NCI-H82 (cell line): ENCODE measurements around the gene MED13L.
A peak's percentile ranks its signal among the peaks of the same experiment; 100 is the strongest.

Source experiments
- DNase-seq: peaks from one replicate; lab custom pipeline; 2025; lab: John Stamatoyannopoulos, UW

Gene MED13L

DNA sequence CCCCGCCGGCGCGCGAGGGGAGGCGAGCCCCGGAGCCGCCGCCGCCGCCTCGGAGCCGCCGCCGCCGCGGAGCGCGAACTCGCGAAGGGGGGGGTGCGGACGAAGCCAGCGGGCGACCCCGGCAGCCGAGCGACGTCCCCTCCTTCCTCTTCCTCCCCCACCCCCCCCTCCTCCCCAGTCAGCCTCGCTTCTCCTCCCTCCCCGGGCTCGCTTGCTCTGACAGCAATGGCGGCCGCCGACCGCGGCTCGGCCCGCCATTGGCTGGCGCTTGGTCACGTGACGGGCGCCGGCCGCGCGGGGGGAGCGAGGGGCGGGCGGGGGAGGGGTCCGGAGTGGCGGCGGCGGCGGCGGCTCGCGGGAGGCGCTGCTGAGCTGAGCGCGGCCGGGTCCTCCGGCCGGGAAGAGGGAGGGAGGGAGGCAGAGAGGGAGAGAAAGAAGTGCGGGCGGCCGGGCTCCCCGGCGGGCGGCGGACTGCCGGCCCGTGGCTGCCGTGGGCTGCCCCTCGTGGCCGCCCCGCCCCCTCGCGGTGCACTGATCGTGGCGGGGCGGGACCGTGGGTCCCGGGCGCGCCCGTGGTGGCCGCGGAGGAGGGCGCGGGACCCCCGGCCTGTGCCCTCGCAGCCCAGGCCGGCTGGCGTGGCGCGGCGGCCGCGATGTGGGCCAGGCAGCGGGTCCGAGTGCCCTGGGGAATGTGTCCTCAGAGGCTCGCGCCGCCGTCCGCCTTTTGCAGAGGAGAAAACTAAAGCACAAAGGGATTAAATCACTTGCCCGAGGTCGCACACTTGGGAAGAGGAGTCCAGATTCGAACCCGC lies at the start of gene MED13L:
Gene MED13L, minus strand, starts transcription at position 227 of the 812 bp plus-strand sequence. CDS start 562 bp downstream, outside the sequence.
- peak; percentile 94 for DNase-seq

DNA sequence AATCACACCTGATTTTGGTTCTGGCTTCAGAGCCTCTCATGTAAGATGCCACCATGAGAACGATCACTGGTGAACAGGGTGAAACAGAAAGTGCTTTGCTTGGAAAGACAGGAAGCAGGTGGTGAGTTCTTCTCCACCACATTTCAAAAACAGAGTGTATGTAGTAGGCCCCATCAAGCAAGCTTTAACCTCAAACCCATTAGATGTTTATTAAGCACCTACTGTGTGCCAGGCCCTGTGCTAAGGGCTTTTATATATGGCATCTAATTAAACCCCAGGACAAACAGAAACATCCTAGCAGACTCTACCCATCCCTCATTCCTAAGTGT lies 47.8 kb upstream of the MED13L start:
- no peak for DNase-seq

DNA sequence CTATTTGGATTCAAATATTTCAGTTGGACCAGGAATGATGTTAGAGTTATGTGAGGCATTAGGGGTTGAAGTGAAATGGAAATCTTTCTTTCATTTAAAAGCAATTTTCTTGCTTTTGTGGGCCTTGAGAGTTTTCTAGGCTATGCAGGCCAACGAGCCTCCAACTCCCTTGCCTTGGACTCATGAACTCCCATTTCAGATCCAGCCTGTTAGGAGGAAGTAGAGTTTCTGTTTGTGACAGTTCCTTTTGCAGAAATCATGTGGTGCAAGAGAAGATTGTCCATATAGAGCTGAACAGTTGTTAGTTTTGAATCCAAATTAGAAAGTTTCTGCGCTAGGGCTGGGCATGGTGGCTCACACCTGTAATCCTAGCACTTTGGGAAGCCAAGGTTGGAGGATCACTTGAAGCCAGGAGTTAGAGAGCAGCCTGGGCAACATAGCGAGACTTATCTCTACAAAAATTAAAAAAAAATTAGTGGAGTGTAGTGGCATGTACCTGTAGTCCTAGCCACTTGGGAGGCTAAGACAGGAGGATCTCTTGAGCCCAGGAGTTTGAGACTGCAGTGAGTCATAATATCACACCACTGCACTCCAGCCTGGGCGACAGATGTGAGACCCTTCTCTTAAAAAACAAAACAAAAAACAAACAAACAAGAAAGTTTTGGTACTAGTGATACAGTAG lies 47.3 kb upstream of the MED13L start:
- no peak for DNase-seq

DNA sequence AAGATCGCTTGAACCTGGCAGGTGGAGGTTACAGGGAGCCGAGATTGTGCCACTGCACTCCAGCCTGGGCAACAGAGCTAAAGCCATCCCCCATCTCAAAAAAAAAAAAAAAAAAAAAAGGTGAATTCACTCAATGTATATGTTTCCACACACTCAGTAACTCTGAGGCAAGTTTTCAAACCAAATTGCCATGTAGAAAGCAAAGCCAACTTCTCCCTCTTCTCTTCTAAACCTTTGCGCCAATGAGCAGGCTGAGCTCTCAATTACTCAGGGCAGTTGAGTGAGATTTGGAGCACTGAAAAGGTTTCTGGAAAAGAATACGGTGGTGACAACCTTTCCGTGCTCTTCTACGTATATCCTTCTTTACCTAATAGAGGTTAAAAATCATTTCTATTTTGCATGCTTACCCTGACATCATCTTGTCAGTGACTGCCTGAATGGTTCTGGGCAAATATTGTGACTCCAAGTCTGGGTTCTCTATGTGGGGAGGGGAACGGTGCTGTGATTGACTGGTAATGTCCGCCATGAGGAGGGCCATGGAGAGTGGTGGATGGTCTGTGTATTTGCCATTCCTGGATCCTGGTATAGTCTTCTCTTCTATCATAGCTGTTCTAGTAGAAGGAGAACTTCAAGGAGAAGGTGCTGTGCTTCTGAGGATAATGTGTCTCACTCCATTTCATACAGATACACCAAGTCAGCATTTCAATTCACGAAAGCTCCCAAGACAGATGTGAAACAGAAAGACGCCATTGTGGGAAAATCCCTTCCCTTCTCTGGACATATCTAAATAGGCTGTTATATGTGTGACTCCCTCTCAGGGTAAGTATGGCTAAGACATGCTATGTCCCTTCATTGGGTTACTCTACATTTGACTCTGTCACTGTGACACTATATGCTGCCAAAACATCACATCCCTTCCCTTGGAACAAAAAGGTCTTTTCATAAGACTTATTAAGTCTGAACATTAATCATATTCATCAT lies 46.2 kb upstream of the MED13L start:
- no peak for DNase-seq

DNA sequence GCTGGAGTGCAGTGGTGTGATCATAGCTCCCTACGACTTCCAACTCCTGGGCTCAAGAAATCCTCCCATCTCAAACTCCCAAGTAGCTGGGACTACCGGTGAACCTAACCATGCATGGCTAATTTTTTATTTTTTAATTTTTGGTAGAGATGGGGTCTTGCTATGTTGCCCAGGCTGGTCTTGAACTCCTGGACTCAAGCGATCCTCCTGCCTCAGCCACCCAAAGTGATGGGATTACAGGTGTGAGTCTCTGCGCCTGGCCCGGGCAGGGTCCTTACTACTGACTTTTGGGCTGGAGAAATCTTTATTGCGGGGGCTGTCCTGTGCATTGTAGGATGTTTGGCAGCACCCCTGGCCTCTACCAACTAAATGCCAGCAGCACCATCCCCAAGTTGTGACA lies 44.4 kb upstream of the MED13L start:
- DNase-seq: no peak

DNA sequence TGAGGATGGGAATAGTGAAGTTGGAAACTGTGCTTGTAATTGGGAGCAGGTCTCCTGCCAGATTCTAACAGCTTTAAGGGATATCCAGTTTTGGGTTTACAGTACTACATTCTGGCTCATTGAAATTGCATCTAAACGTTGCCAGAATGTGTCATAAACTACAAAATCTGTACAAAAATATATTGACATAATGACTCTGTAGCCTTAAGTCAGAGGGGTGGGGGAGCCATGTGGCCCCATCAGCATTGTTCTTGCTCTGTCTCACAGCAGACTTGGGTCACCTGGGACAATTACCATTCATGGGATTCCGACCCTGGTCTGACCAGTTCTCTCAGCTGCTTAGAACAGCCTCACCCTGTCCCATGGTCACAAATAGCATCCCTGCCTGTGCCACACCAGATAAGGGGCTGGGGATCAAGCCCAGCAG lies 43.3 kb upstream of the MED13L start:
- no peak for DNase-seq

DNA sequence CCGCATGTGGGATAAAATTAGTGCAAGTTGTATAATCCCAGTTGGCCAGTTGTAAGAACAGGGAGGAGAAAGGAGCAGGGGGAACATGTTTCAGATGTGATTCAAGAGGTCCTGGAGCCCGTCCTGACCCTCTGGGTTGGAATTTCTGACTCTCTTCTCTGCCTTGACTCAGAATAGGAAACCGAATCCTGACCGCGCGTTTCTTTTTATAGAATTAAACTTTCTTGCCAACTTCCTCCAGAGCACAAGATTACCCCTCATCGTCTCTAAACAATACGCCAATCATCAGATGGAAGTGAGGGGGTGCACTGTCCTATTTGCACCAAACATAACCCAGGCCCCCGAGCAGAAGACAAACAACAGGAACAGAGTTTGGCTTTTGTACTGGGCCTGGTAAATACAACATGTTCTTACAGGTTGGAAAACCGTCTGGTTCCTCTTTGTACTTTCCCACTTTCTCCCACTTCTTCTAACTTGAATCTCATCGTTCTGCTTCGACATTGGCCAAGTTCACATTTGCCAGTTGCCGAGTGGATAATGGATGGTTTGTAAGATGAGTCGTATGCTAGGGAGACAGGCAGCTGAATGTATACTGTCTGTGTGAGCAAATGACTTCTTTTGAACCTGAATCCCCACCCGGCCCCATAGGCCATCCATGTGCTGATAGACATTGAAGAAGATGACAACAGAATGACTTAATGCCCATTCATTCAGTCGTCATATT lies 42.6 kb upstream of the MED13L start:
- no peak for DNase-seq

DNA sequence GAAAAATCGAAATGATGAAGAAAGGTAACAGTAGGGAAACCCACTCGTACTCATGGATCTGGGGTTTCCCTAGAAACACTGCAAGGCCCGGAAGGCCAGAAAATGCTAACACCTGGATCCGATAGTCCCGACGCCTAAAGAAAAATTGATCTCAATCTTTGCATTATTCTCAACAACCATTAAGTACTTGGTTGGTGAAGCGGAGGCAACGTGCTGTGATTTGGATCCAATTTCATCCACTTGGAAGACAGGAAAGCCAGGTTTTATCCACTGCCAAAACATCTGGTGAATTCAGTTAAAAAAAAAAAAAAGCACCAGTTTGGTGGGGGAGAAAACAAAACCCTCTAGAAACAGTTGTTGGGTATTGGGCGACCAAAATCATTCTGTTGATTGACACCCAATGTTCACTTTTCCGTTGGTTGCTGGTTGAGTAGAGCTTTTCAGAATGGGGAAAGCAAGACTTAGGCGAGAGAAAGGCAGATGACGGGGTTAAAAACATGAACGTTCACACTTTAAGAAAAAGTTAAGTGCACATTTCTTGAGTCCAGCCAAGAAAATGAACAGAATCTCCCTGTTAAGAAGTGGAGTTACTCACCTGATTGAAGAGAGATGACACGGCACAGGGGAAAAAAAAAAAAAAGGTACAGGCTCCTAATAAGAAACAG lies 41.9 kb upstream of the MED13L start:
- DNase-seq: no peak

DNA sequence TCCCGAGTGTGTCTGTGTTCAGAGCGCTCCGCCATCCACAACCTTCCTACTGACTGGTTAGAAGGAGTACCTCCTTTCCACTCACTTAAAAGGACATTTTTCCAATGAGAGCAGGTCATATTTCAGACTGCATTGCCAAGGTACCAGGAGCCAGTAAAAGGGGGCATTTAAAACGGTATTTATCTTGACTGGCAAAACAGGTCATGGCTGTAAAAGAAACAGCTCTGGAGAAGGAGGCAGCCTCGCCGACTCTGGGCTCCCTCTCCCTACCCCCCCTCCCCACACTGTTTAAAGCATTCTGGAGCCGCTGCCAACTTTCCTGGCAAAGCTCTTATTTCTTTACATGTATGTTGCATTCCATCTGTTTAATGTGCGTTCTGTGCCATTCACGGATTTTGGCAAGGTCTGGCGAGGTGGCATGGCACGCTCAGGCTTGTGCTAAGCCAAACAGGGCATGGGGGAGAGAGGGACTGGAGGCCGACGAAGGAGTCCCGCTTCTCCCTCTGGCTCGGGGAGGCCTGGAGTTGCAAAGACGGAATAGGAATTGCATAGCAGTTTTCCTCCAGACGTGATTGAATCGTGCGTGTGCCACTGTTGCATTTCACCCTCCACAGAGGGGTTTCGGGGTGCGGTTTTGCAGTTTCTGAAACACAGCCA lies 41.2 kb upstream of the MED13L start:
- DNase-seq: no peak

DNA sequence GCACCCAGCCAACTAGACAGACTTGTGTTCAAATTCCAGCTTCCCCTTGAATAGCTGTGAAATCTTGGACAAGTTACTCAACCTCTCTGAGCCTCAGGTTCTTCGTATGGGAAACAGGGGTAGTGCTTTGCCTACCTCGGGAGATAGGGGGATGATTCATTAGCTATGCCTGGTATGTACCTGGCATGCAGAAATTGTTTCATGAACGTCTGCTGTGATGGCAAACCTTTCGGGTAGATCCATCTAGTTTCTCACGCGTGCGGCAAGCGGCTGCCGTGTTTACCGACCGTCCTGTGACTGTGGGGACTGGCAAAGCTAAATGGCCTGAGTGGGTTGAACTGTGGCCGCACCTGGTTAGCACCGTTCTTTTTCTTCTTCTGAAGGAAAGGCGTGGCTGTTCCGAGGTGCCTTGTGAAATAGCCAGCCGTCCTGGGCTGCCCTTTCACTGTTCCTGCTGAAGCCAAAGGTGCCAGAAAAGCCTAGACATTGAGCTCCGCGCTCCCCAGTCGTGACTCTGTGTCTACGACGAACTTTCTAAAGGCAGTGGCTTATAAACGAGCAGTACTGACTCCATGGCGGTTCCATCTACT lies 40.6 kb upstream of the MED13L start:
- DNase-seq: no peak

DNA sequence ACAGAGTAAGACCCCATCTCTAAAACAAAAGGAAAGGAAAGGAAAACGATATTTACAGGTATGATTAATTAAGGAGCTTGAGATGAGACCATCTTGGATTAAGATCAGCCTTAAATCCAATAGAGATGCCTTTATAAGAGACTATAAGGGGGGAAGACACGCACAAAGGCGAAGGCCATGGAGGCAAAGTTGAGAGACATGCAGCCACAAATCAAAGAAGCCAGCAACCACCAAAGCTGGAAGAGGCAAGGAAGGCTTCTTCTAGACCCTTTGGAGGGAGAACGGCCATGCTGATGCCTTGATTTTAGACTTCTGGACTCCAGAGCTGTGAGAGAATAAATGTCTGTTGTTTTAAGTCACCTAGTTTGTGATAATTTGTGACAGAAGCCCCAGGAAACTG lies 39.6 kb upstream of the MED13L start:
- no peak for DNase-seq

DNA sequence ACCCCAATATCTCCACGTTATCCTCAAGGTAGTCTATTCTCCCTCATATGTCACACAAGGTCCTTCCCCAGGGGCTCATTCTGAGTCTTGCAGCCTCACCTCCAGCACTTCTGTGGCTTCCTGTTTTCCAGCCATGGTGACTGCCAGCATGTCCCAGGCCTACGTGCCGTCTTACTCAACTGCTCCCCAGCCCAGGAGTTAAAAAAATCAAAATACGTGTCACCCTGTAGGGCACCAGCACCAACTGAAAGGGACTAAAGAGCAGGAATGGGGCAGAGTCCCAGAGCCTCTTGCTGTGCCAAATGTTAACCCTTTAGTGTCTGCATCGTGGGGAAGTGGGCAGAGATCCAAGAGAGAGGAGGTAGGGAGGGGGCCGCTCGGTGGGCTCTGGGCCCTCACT lies 37.0 kb upstream of the MED13L start:
- no peak for DNase-seq

DNA sequence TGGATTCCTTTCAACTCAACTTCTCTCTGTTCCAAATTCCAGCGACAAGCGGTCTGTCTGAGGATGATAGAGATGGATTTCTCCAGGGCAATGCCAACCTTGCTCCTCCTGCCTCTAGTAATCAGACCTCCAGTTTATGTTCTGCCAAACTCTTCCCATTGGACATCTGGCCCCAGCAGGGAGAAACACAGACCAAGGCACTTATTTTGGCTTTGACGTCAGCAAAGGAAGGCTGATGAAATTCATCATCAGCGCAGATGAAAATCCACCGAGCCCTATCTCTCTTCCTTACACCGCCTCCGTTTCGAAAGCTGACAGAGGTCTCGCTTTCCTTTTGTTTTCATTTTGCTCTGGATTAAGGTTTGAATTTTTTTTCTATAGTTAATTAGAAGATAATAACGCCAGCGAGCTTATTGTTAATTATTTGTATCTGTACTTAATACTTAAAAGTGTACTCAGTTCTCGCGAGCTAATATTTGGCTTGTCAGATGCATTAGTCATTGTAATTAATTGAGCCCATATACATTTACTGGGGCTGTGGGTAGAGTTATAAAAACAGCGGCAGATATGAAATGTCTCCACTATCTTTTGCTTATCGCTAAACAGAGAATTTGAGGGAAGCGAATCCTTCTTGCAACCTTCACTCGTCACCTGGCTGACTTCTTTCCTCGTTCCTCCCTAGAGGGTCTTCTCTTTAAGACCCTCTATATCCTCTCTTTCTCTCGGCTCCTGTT lies 35.9 kb upstream of the MED13L start:
- no peak for DNase-seq

DNA sequence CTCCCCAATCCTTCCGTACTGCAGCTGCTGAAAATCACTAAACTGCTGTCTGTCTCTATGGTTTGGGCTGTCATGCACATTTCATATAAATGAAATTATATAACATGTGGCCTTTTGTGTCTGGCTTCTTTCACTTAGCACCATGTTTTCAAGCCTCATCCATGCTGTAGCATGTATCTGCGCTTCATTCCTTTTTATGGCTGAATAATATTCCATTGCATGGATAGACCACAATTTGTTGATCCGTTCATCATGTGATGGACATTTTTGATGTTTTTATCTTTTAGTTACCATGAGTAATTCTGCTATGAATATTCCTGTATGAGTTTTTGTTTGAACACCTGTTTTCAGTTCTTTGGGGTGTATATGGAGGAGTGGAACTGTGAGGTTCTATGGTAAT lies 32.6 kb upstream of the MED13L start:
- no peak for DNase-seq

DNA sequence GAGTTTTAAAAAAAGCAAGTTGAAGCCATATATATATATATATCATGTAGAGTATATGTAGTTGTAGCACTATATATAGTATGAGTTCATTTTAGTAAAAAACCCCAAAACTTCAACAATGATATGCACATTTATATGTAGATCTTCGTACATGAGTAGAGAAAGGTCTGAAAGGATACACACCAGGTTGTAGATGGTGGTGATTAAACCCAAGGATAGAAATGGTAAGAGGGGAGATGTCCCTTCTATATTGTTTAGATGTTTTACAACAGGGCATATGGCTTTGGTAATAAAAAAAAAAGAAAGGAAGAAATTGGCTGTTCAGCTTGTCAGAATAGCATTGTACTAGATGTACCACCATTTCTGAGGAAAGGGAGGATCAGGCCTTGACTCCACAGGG lies 31.9 kb upstream of the MED13L start:
- no peak for DNase-seq

DNA sequence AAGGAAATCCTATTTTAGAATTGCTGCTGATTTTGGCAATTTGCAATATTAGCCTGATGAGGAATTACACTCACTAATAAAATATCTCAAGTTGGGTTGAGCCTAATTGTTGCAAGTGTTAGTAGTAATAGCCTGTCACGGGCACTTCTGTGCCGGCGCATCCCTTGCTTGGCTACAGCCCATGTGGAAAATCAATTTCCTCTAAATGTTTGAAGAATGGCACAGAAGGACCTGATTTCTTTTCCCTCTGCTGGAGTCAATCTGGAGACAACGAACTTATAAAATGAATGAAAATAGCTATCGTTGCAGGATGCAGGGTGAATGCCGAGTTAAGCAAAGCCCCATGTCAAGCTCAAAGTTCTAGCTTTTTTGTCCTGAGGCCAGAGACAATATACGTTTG lies 31.2 kb upstream of the MED13L start:
- DNase-seq: no peak

DNA sequence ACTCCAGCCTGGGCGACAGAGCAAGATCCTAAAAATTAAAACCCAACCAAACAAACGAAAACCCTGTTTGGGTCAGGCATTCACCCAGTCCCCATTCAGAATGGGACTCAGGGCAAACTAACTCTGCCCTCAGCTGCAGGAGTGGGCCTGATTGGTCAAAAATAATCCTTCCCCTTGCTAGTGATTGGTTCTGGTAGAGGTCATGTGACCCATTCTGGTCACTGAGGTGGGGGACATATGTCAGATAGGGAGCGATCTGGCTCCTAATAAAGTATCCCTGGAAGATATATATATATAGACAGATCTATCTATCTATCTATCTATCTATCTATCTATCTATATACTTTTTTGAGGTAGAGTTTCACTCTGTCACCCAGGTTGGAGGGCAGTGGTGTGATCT lies 29.5 kb upstream of the MED13L start:
- no peak for DNase-seq

DNA sequence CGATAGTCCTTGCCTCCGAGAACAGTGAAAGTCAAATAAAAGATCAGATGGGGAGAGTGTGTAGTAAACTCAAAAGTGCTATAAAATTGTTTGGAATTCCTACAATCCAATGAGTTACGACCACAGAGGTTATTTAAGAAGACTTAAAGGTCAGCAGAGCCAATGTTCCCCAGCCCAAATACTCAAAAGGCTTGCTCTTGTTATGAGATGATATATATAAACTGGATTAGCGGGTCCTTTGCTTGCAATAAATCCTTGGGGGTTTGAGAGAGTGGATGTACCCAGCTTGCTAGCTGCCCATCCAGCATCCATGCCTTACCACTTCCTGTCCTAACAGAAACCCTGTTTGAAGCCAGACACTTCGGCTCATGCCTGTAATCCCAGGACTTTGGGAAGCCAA lies 29.0 kb upstream of the MED13L start:
- peak; percentile 29 for DNase-seq

DNA sequence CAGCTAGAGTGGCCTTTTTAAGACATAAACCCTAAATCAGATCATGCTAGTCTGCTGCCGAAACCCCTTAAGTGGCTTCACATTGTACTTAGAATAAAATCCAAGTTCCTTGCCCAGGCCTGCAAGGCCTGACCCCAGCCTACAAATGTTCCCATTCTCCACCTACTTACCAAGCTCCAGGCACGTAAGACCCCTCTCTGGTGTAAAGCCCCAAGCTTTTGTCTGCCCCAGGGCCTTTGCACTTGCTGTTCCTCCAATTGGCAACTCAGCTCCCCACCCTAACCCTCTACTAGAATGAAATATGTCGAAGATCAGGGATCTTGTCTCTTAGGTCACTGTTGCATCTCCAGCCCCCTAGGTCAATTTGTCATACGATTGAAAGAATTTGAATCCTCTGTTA lies 27.1 kb upstream of the MED13L start:
- DNase-seq: peak; percentile 33

DNA sequence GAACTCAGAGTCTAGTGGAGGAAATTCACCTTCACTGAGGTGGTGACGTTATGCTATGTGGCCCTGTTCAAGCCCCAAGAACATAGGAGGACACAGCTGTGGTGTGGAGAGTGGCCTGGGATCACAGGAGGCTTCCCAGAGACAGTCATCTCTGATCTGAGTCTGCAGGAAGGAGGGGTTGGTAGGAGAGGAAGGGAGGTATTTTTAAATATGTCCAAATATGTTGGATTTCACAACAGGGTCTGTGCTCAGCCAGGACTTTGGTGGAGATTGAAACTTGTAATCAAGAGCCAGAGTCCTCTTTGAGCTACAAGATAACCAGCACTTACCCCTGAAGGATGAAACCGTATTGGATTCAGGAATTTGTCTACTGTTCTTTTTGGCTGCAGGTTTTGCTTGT lies 26.4 kb upstream of the MED13L start:
- DNase-seq: no peak
